NCI-H2081 treated with DMSO at 0.1 percent for 48 hours (cell line): ENCODE measurements around the gene TRPT1.

Experiments
- DNase-seq: peaks from one replicate; lab custom pipeline; 2025; lab: John Stamatoyannopoulos, UW

The TRPT1 gene

DNA sequence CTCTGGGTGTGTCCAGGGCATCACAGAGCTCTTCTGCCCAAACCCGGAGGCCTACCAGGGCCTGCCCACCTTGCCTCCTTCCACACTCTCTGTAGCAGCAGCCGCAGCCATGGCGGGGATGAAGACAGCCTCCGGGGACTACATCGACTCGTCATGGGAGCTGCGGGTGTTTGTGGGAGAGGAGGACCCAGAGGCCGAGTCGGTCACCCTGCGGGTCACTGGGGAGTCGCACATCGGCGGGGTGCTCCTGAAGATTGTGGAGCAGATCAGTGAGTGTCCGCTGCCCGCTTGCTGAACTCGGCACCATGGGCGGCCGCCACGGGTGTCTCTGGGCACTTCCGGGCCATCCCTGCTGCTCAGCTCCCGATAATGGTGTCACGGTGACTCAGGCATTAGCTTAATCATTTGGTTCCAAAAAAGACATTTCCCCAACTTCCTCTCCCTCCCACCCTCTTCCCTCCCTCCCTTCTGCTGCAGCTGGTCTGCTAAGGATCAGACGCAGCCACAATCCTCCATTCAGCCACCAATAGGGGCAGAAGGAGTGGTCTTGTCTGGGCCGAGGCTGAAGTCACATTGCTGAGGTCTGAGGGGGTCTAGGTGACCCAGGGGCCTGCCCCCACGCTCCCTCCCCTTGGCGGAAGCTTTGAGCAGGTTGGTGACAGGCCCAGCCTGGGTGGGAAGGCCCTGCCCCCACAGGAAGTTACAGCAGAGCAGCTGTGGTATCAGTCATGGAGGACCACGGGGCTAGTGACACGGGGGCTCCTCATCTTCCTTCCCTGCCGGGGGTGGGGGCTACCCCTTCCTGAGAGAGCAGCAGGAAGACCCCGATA lies 18.5 kb downstream of the TRPT1 start:
- DNase-seq = no peak

DNA sequence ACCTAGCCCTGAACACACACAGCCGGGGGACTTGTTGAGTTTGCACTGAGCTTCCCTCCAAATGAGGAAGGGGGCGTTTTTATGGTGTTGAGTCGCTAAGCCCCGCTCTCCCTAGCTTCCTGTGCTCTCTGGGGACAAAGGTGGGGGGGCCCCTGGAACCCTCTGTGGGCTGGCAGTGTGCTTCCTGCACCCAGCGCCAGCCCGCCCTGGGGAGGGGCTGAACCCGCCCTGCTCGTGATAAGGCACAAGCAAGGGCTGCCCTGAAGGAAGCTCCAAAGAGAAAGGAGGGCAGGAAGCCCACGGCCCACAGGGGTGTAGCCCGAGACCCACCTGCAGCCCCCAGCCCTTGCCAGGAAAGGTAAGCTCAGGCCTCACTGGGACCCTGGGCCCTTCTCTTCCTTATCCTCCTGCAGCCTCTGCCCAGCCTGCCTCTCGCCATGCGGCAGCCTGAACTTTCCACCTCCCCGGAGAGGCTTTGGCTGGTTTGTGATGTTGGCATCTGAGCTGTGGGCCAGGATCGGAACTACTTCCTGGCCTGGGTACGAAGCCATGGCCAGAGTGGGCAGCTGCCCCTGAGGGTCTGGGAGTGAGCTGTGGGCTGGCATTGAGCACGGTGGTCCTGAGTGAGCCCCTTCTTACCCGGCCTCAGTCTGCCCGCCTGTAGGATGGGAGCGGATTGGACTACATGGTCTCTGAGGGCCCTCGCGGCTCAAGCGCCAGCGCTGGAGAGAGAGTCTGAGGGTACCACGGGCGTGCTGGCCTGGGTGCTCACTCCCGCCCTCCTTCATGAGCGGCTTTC lies 19.3 kb downstream of the TRPT1 start, which contains the start of gene FERMT3:
Gene FERMT3, plus strand, starts transcription at position 265 of the 799 bp plus-strand sequence. CDS start 644 bp downstream, outside the sequence.
- no peak for DNase-seq

- DNase-seq = no peak
Observed at GRCh38 chr11:64204464-64204989, 21.5 kb downstream of the TRPT1 start.

- DNase-seq = no peak
Observed at GRCh38 chr11:64204080-64204440, 21.9 kb downstream of the TRPT1 start.

DNA sequence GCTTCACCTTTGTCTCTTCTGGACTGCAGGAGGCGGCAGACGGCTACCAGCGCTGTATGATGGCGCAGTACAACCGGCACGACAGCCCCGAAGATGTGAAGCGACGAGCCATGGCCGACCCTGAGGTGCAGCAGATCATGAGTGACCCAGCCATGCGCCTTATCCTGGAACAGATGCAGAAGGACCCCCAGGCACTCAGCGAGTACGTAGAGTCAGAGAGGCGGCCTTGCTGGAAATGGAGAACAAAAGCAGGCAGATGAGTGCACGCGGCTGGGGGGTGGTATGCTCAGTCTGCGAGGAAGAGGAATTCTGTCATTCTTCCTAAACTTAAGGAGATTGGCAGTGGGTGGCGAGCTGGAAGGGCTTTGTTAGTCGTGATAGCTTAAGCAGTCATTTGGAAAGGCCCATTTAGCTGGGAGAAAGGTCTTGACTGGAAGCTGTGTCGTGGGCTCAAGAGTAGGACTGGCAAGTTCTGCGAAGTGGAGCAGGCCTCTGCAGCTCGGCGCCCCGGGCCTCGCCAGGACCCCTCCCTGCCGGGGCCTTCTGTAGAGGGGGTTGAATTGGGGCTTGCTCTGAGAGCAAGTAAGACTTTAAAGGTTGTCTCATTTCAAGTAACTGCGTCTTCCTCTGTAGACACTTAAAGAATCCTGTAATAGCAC lies 22.4 kb downstream of the TRPT1 start:
- DNase-seq = no peak

GRCh38 chr11:64202992-64203391 lies 23.0 kb downstream of the TRPT1 start:
- no peak for DNase-seq

DNA sequence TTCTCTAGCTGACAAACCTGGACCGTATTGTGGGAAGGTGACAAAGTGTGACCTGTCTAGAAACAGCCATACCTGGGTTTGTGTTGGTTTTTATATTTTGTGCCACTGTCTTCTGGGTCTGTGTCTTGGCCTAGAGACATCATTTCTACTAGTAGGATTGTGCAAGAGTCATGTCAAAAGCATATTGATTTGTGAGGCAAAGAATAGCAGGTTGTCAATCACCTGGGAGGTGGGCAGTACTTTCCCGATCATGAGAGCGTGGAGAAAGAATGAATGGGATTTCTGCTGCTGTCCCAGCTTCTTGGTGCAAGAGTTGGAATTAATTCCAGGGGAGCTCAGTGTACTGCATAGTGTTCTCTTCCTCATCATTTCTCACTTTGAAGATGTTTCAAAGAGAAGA lies 24.4 kb downstream of the TRPT1 start:
- no peak for DNase-seq

DNA sequence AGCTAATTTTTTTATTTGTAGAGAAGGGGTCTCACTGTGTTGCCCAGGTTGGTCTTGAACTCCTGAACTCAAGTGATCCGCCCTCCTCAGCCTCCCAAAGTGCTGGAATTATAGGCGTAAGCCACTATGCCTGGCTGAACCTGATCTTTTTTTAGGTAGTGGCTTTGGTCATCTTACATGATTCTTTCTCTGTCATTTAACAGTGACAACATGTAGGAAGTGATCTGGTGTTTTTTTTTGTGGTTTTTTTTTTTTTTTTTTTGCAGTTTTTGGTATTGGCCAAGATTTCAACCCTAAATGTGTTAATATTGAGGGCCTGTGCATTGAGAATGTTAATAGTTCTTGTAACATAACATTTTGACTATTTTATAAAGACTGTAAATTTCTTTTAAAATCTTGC lies 27.5 kb downstream of the TRPT1 start:
- no peak for DNase-seq

- no peak for DNase-seq
Observed at GRCh38 chr11:64196626-64197025, 29.4 kb downstream of the TRPT1 start.

- no peak for DNase-seq
Observed at GRCh38 chr11:64192434-64192833, 33.6 kb downstream of the TRPT1 start.

- no peak for DNase-seq
Observed at GRCh38 chr11:64186492-64187165, 39.4 kb downstream of the TRPT1 start.

DNA sequence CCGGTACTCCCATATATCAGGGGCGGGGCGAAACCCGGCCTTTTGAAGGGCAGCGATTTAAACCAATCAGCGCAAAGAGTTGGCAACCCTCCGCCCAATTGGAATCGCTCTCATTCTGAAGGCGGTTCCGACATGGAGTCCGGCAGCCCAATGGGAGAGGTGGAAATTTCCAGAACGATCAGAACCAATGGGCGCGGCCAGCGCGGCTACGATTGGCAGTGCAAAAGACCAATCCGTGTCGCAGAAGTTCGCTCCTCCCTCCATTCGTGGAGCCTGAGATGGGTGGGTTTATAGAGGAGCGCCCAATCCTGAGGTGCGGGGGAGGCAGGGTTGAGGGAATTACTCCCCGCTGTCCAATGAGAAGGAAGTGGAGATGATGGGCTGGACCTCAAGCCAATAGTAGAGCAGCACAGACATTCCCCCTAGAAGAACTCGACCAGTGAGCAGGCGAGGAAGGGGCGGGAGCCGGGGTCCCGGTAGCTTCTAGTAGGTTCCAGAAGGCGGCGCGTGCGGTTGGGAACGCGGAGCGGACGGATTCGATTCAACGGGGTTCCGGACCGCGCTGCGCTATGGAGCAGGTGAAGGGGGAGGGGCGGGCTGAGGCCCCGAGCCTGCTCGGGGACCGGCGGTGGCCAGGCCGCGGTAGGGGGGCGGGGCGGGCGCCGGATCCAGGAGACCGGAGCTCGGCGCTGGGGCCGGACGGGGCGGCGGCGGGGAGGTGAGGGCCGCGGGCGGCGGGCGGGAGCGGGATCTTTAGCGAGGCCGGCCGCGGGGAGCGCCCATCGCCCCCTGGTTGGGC lies 40.1 kb downstream of the TRPT1 start, which contains the start of gene STIP1:
Gene STIP1, plus strand, starts transcription at position 479 of the 799 bp plus-strand sequence. Its CDS starts 91 bp downstream, at position 570.
- DNase-seq = peak; percentile 99

DNA sequence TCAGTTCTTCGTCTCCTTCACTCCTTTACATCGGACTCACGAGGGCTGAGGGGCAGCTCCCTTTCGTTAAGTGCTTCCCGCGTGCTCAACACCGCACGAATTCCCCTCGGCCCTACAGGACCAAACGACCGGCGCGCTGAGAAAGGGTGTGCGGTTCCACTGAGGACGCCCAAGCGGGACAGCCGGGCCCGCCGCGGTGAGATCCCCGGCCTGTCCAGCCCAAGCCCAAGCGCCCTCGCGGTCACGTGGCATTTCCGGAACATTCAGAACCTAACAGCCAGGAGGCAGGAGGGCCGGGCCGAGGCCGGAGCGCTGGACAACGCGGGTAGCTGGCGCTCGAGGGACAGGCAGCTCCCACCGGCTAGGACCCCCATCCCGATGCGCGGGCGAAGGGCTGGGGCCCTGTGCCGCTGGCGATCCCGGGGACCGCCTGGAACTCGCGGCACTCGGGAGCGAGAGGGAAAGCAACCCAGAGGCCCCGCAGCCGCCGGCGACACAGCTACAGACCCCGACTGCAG lies 40.8 kb downstream of the TRPT1 start:
- no peak for DNase-seq

GRCh38 chr11:64183890-64184289 lies 42.1 kb downstream of the TRPT1 start:
- no peak for DNase-seq

- no peak for DNase-seq
Observed at GRCh38 chr11:64181506-64182411, 44.2 kb downstream of the TRPT1 start.

GRCh38 chr11:64180891-64181290 lies 45.1 kb downstream of the TRPT1 start:
- no peak for DNase-seq

DNA sequence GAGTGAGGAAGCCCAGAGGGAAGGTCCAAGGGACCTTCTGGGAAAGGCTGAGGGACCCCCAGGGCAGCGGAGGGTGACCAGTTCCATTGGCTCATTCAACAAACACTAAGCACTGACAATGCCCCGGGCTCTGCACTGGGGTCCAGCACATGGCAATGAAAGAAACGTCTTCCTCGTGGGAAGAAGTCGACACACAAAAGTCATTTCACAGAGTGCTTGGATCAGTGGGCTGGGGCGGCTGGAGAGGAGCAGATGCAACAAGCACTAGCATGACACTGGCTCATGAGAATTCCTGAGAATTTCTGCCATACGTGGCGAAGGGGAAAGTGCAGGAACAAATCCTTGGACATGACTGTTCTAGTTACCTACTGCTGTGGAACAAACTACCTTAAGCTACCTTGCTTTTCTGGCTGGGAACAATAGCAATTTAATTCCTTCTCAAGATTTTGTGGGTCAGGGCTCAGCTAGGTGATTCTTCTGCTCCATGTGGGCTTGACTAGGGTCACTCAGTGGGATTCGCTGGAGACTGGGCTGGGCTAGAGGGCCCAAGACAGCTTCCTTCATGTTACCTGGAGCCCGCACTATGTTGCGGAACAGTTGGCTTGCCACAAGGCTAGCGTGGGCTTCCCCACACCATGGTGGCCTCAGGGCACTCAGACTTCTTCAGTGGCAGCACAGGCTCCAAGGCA lies 46.9 kb downstream of the TRPT1 start:
- no peak for DNase-seq

GRCh38 chr11:64178203-64178602 lies 47.8 kb downstream of the TRPT1 start:
- DNase-seq = no peak

DNA sequence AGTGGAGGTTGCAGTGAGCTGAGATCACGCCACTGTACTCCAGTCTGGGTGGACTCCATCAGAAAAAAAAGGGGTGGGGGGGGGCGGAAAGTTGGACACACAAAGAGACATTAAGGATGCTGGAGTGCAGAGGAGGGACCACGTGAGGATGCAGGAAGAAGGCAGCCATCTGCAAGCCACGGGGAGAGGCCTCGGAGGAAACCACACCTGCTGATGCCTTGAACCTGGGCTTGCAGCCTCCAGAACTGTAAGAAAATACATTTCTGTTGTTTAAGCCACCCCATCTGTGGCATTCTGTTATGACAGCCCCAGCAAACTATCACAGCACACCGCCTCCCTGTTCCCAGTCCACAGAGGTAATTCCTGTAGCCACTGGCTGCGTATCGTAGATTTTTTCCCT lies 49.2 kb downstream of the TRPT1 start:
- no peak for DNase-seq
